Activated T-helper 1 cell treated with anti-CD3 and anti-CD28 coated beads, Interleukin-2, amount 50 U/mL, for 16 hours (primary cell): ENCODE data around the gene SREBF1.

Source experiments
- DNase-seq, 2 donors: peaks; one replicate each; pipeline ENCODE4 v3.0.0-alpha.2; 2020; ENCODE audit warnings: low read depth in 1 of 2, low spot score in 1 of 2

The SREBF1 gene

GRCh38 chr17:17797119-17797809 is 39.5 kb downstream of the SREBF1 start:
- no peak for DNase-seq

GRCh38 chr17:17796787-17797061 is 40.1 kb downstream of the SREBF1 start:
- DNase-seq: no peak

- DNase-seq: no peak
Measured at GRCh38 chr17:17795946-17796786, 40.6 kb downstream of the SREBF1 start.

- no peak for DNase-seq
Measured at GRCh38 chr17:17795296-17795695, 41.5 kb downstream of the SREBF1 start.

- DNase-seq: no peak
Measured at GRCh38 chr17:17794382-17794781, 42.4 kb downstream of the SREBF1 start.

- no peak for DNase-seq
Measured at GRCh38 chr17:17793378-17794214, 43.2 kb downstream of the SREBF1 start.

GRCh38 chr17:17792551-17793377 is 44.0 kb downstream of the SREBF1 start:
- DNase-seq: no peak

GRCh38 chr17:17792037-17792550 is 44.7 kb downstream of the SREBF1 start:
- DNase-seq: no peak

- DNase-seq: no peak
Measured at GRCh38 chr17:17790637-17791464, 45.9 kb downstream of the SREBF1 start.

- DNase-seq: no peak
Measured at GRCh38 chr17:17789828-17790636, 46.8 kb downstream of the SREBF1 start.

GRCh38 chr17:17789410-17789809 is 47.4 kb downstream of the SREBF1 start:
- no peak for DNase-seq

GRCh38 chr17:17788967-17789366 is 47.8 kb downstream of the SREBF1 start:
- DNase-seq: no peak

- no peak for DNase-seq
Measured at GRCh38 chr17:17787568-17787967, 49.2 kb downstream of the SREBF1 start.

- no peak for DNase-seq
Measured at GRCh38 chr17:17786998-17787397, 49.8 kb downstream of the SREBF1 start.

- no peak for DNase-seq
Measured at GRCh38 chr17:17785407-17785806, 51.4 kb downstream of the SREBF1 start.

- DNase-seq: no peak
Measured at GRCh38 chr17:17784657-17785267, 52.0 kb downstream of the SREBF1 start.

- no peak for DNase-seq
Measured at GRCh38 chr17:17783825-17784656, 52.7 kb downstream of the SREBF1 start.
